H9 (cell line): ENCODE data around the gene STK32C. TPM values are rescaled to one million over a fixed set of nuclear protein-coding genes. Genes with fewer than 3 reads are reported as not detected.

Source experiments
- DNase-seq: peaks from one replicate; pipeline ENCODE4 v3.0.0-alpha.2; 2017
- H2AFZ ChIP-seq: one replicate; pipeline ENCODE4 v1.6.1; 2013; ENCODE audit warnings: mild to moderate bottlenecking, low read length, control low read depth, moderate library complexity
- H2AK5ac ChIP-seq: 2 replicates; pipeline ENCODE4 v1.6.1; 2013; ENCODE audit warnings: low read length, control low read depth, mixed read lengths; ENCODE audit not compliant: insufficient read length
- H2BK120ac ChIP-seq: one replicate; pipeline ENCODE4 v1.6.1; 2013; ENCODE audit warnings: low read depth, mild to moderate bottlenecking, low read length, control low read depth, inconsistent platforms; ENCODE audit not compliant: poor library complexity, severe bottlenecking
- H2BK12ac ChIP-seq: 2 replicates; pipeline ENCODE4 v1.6.1; 2013; ENCODE audit warnings: low read length, control low read depth, mixed read lengths, low read depth; ENCODE audit not compliant: insufficient read length
- H2BK15ac ChIP-seq: 2 replicates; pipeline ENCODE4 v1.6.1; 2013; ENCODE audit warnings: low read depth, low read length, control low read depth
- H2BK20ac ChIP-seq: one replicate; pipeline ENCODE4 v1.6.1; 2013; ENCODE audit warnings: low read depth, mild to moderate bottlenecking, low read length, control low read depth, inconsistent platforms; ENCODE audit not compliant: poor library complexity, severe bottlenecking
- H2BK5ac ChIP-seq: 2 replicates; pipeline ENCODE4 v1.6.1; 2013; ENCODE audit warnings: low read length, control low read depth, mixed read lengths; ENCODE audit not compliant: insufficient read length
- H3K14ac ChIP-seq: 2 replicates; pipeline ENCODE4 v1.6.1; 2013; ENCODE audit warnings: low read length, control low read depth; ENCODE audit not compliant: insufficient read depth
- H3K18ac ChIP-seq: 2 replicates; pipeline ENCODE4 v1.6.1; 2013; ENCODE audit warnings: low read depth, mild to moderate bottlenecking, mixed read lengths, low read length, control low read depth; ENCODE audit not compliant: insufficient read length
- H3K23ac ChIP-seq: 2 replicates; pipeline ENCODE4 v1.6.1; 2013; ENCODE audit warnings: low read length, control low read depth, mixed read lengths, low read depth; ENCODE audit not compliant: insufficient read length
- H3K23me2 ChIP-seq: 2 replicates; pipeline ENCODE4 v1.6.1; 2013; ENCODE audit warnings: low read depth, mild to moderate bottlenecking, mixed read lengths, low read length, control low read depth; ENCODE audit not compliant: insufficient read length, poor library complexity, severe bottlenecking
- H3K27ac ChIP-seq: 2 replicates; pipeline ENCODE4 v1.5.1; 2013; ENCODE audit warnings: low read length, control low read depth, mixed read lengths, low read depth; ENCODE audit not compliant: insufficient read length
- H3K27me3 ChIP-seq: 2 replicates; pipeline ENCODE4 v1.6.1; 2013; ENCODE audit warnings: low read length, control low read depth, inconsistent platforms; ENCODE audit not compliant: insufficient read depth
- H3K4ac ChIP-seq: 2 replicates; pipeline ENCODE4 v1.6.1; 2013; ENCODE audit warnings: low read depth, mild to moderate bottlenecking, control low read depth, inconsistent platforms, low read length, moderate library complexity
- H3K4me1 ChIP-seq: 2 replicates; pipeline ENCODE4 v1.6.1; 2013; ENCODE audit warnings: low read length, control low read depth, inconsistent platforms; ENCODE audit not compliant: insufficient read depth
- H3K4me2 ChIP-seq: 2 replicates; pipeline ENCODE4 v1.6.1; 2013; ENCODE audit warnings: low read length, control low read depth, mixed read lengths; ENCODE audit not compliant: insufficient read length, insufficient read depth
- H3K56ac ChIP-seq: 2 replicates; pipeline ENCODE4 v1.6.1; 2013; ENCODE audit warnings: low read depth, mild to moderate bottlenecking, mixed read lengths, low read length, control low read depth; ENCODE audit not compliant: insufficient read length
- H3K79me1 ChIP-seq: 2 replicates; pipeline ENCODE4 v1.6.1; 2013; ENCODE audit warnings: low read depth, mild to moderate bottlenecking, moderate library complexity, low read length, control low read depth, inconsistent platforms; ENCODE audit not compliant: insufficient read depth, poor library complexity, severe bottlenecking
- H3K79me2 ChIP-seq: 2 replicates; pipeline ENCODE4 v1.6.1; 2013; ENCODE audit warnings: low read length, control low read depth, inconsistent platforms; ENCODE audit not compliant: insufficient read depth
- H3K9ac ChIP-seq: 2 replicates; pipeline ENCODE4 v1.6.1; 2013; ENCODE audit warnings: low read length, control low read depth, mixed read lengths; ENCODE audit not compliant: insufficient read length; ENCODE audit errors: extremely low read depth
- H3K9me3 ChIP-seq: one replicate; pipeline ENCODE4 v1.6.1; 2013; ENCODE audit warnings: low read depth, low read length, inconsistent platforms; ENCODE audit not compliant: control insufficient read depth
- H3T11ph ChIP-seq: one replicate; pipeline ENCODE4 v1.6.1; 2013; ENCODE audit warnings: mild to moderate bottlenecking, low read length, control low read depth, inconsistent platforms
- H4K20me1 ChIP-seq: one replicate; pipeline ENCODE4 v1.6.1; 2013; ENCODE audit not compliant: control insufficient read depth, insufficient read length, insufficient read depth
- H4K5ac ChIP-seq: 2 replicates; pipeline ENCODE4 v1.6.1; 2013; ENCODE audit warnings: low read depth, mild to moderate bottlenecking, mixed read lengths, low read length, control low read depth; ENCODE audit not compliant: insufficient read length
- H4K8ac ChIP-seq: replicated peaks from 2 replicates; pipeline ENCODE4 v1.6.1; 2013; ENCODE audit warnings: low read length, control low read depth, mixed read lengths, low read depth; ENCODE audit not compliant: insufficient read length
- H4K91ac ChIP-seq: 2 replicates; pipeline ENCODE4 v1.6.1; 2013; ENCODE audit warnings: low read depth, mild to moderate bottlenecking, moderate library complexity, mixed read lengths, low read length, control low read depth; ENCODE audit not compliant: insufficient read length
- H3K27ac Mint-ChIP-seq, 3 experiments: 2 replicates in 2 of 3; 3 replicates in 1 of 3; pipeline ENCODE4 v1.8.0; 2020 to 2021; ENCODE audit warnings: mixed read lengths in 3 of 3, mild to moderate bottlenecking in 1 of 3, moderate library complexity in 1 of 3
- H3K27me3 Mint-ChIP-seq: 2 replicates; pipeline ENCODE4 v1.8.0; 2021; ENCODE audit warnings: low read depth, mild to moderate bottlenecking, moderate library complexity, mixed read lengths
- H3K36me3 Mint-ChIP-seq, 3 experiments: 2 replicates in 2 of 3; 3 replicates in 1 of 3; pipeline ENCODE4 v1.8.0; 2020 to 2021; ENCODE audit warnings: low read depth in 3 of 3, mixed read lengths in 3 of 3; ENCODE audit not compliant: insufficient read depth in 1 of 3
- H3K4me1 Mint-ChIP-seq, 2 experiments: 2 replicates each; pipeline ENCODE4 v1.8.0; 2020; ENCODE audit warnings: mixed read lengths in 2 of 2
- H3K4me3 Mint-ChIP-seq, 2 experiments: 2 replicates in 1 of 2; 3 replicates in 1 of 2; pipeline ENCODE4 v1.8.0; 2020 to 2021; ENCODE audit warnings: mild to moderate bottlenecking in 2 of 2, mixed read lengths in 2 of 2, moderate library complexity in 1 of 2
- H3K9me3 Mint-ChIP-seq, 2 experiments: 2 replicates in 1 of 2; 3 replicates in 1 of 2; pipeline ENCODE4 v1.8.0; 2020; ENCODE audit warnings: mild to moderate bottlenecking in 2 of 2, mixed read lengths in 2 of 2, moderate library complexity in 1 of 2
- WGBS: extraction: QIAGEN DNeasy Blood & Tissue Kit; methylation state at CpG from one replicate; pipeline ENCODE4 v1.1.7; 2013; ENCODE audit warnings: missing lambda C conversion rate, low lambda C conversion rate, mixed read lengths; ENCODE audit not compliant: insufficient read length; ENCODE audit errors: extremely low coverage; 5-methylcytosine and 5-hydroxymethylcytosine counted together
- total RNA-seq: library from RNA; stranded (reverse); gene quantifications from 2 replicates; pipeline ENCODE4 v1.2.1, GENCODE V29; 2021
- TF ChIP-seq, protein P1 (sequence below): fragments of 200-600 bp; sonication (generic); conservative IDR thresholded peaks from 3 replicates; pipeline ENCODE4 v1.8.0; 2021; ENCODE audit warnings: antibody characterized with exemption, mild to moderate bottlenecking

STK32C gene
- total RNA-seq, 1 experiment from 2014 or later, result 11.3 TPM

DNA sequence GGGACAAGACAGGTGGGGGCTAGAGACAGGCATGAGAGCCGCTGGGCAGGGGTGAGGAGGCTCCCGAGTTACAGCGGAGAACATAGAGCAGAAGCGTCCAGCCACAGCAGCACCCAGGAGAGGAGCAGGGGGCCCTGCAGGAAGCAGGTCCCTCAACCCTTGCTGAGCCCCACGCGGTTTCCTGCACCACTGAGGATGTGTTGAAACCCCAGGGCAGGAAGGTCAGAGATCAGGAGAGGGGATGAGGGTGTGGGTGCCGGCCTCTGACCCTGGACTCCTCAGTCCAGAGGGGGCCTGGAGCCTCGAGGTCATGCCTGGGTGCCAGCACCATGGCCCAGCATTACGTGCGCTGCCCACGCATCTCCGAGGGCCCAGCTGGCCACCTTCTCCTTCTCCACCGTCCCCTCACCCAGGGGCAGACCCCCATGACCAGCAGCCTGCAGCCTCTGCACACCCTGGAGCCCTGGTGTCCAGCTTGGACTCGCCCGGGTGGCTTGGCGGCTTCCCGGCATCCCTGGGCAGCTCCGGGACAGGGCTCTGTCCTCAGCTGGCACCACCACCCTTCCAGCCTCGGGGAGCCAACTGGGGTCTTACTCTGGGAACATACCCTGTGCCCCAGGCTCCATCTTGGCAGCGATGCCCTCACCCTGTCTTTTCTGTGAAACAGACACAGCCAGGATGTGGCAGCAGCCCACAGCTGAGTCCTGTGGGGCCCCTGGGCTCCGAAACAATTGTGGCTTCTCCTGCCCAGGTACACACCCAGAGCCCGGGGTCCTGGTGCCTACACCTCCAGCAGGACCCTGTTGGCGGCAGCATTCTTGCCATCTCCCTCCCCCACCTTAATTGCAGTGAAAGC, 52.0 kb downstream of the STK32C start:
- H3K9me3 Mint-ChIP-seq, result no peaks in the 10 kb centered on the region
- Histone ChIP-seq H3K4me2 (no peak overlapping the region), H4K8ac (no peak overlapping the region), H3K23me2 (no peaks in the 10 kb centered on the region), H2BK15ac (no peak overlapping the region), H2BK20ac (no peak overlapping the region), H3K56ac (no peak overlapping the region), H2BK12ac (no peak overlapping the region), H3K4ac (no peak overlapping the region), H4K91ac (no peak overlapping the region), H4K5ac (no peak overlapping the region), H2BK5ac (no peak overlapping the region), H3K4me1 (no peaks in the 10 kb centered on the region), H3K79me2 (no peaks in the 10 kb centered on the region), H3K27ac (no peak overlapping the region), H3K27me3 (no peaks in the 10 kb centered on the region), H2AK5ac (no peak overlapping the region), H3K23ac (no peak overlapping the region), H3K14ac (no peak overlapping the region; the same call in 1 of the 2 replicates), H3T11ph (no peak overlapping the region), H2BK120ac (no peak overlapping the region), H3K9me3 (no peaks in the 10 kb centered on the region), H3K18ac (no peak overlapping the region), H4K20me1 (no peaks in the 10 kb centered on the region), H2AFZ (no peak overlapping the region), H3K79me1 (no peaks in the 10 kb centered on the region), H3K9ac (no peak overlapping the region)
- WGBS, result no CpG with 5 or more reads among the region's 23 CpGs
- H3K27me3 Mint-ChIP-seq, result peaks cover 2% of the 10 kb centered on the region
- TF ChIP-seq, protein P1, sequence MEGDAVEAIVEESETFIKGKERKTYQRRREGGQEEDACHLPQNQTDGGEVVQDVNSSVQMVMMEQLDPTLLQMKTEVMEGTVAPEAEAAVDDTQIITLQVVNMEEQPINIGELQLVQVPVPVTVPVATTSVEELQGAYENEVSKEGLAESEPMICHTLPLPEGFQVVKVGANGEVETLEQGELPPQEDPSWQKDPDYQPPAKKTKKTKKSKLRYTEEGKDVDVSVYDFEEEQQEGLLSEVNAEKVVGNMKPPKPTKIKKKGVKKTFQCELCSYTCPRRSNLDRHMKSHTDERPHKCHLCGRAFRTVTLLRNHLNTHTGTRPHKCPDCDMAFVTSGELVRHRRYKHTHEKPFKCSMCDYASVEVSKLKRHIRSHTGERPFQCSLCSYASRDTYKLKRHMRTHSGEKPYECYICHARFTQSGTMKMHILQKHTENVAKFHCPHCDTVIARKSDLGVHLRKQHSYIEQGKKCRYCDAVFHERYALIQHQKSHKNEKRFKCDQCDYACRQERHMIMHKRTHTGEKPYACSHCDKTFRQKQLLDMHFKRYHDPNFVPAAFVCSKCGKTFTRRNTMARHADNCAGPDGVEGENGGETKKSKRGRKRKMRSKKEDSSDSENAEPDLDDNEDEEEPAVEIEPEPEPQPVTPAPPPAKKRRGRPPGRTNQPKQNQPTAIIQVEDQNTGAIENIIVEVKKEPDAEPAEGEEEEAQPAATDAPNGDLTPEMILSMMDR, result no peak
- DNase-seq, result no peak
- peaks cover 8 to 17% of the 10 kb centered on the region in 2 experiments for H3K4me1 Mint-ChIP-seq
- peak overlapping the region in 1 of 3 experiments; percentile 55; a peak in 1 of 7 replicates for H3K27ac Mint-ChIP-seq
- no peak overlapping the region for H3K4me3 Mint-ChIP-seq
- H3K36me3 Mint-ChIP-seq, result no peaks in the 10 kb centered on the region
